Erythroblast (primary cell): ENCODE results near the gene TUBB2A.
A peak's percentile ranks its signal among the peaks of the same experiment; 100 is the strongest.
"Not testable (repeated sequence)": the region's sequence is repeated elsewhere in the genome, so short reads cannot be mapped to it uniquely, and the experiment has no call there.

Experiments used
- DNase-seq, 2 experiments: peaks; one replicate each; lab custom pipeline; 2025; lab: John Stamatoyannopoulos, UW
- GATA1 ChIP-seq: IDR thresholded peaks from 2 replicates; pipeline ENCODE4 v1.6.1; 2011; ENCODE audit warnings: low read depth, mild to moderate bottlenecking, control low read depth, low read length, moderate library complexity
- POLR2A ChIP-seq: IDR thresholded peaks from 2 replicates; pipeline ENCODE4 v1.6.1; 2011; ENCODE audit warnings: mild to moderate bottlenecking, low read length

TUBB2A gene

GRCh38 chr6:3157131-3157933, at the start of gene TUBB2A:
TUBB2A (minus strand) TSS chr6:3157544; CDS start chr6:3157463, 81 bp downstream.
- TF ChIP-seq GATA1 (no peak), POLR2A (peak; percentile 88)

GRCh38 chr6:3206339-3207015, 49.1 kb upstream of the TUBB2A start:
- no peak for TF ChIP-seq POLR2A
- no peak for TF ChIP-seq GATA1
- no peak for DNase-seq

More at GRCh38 chr6:3157131-3157933, at the start of gene TUBB2A:
- peak; percentile 93 to 98 for DNase-seq

GRCh38 chr6:3205913-3206312, 48.6 kb upstream of the TUBB2A start:
- TF ChIP-seq POLR2A: no peak
- TF ChIP-seq GATA1: no peak
- DNase-seq: no peak

GRCh38 chr6:3204921-3205320, 47.6 kb upstream of the TUBB2A start:
- DNase-seq: no peak
- TF ChIP-seq GATA1 (no peak), POLR2A (no peak)

GRCh38 chr6:3202999-3203696, 45.8 kb upstream of the TUBB2A start:
- TF ChIP-seq POLR2A (peak; percentile 19), GATA1 (no peak)
- peak in 1 of 2 experiments; percentile 59 for DNase-seq

- TF ChIP-seq POLR2A (no peak), GATA1 (no peak)
- DNase-seq: no peak
These were observed 44.0 kb upstream of the TUBB2A start for GRCh38 chr6:3201388-3201787.

- DNase-seq: no peak
- TF ChIP-seq POLR2A (no peak), GATA1 (no peak)
These were observed 43.3 kb upstream of the TUBB2A start for GRCh38 chr6:3200682-3201081.

GRCh38 chr6:3199382-3199781, 42.0 kb upstream of the TUBB2A start:
- TF ChIP-seq GATA1: no peak
- TF ChIP-seq POLR2A: no peak

GRCh38 chr6:3197734-3198133, 40.4 kb upstream of the TUBB2A start:
- DNase-seq: not testable (repeated sequence)

More at GRCh38 chr6:3199382-3199781, 42.0 kb upstream of the TUBB2A start:
- DNase-seq: no peak

- peak; percentile 32 to 64 for DNase-seq
- no peak for TF ChIP-seq POLR2A
- TF ChIP-seq GATA1: no peak
These were observed 39.4 kb upstream of the TUBB2A start for GRCh38 chr6:3196770-3197169.

GRCh38 chr6:3195695-3196497, 38.6 kb upstream of the TUBB2A start:
- TF ChIP-seq GATA1: no peak
- DNase-seq: peak; percentile 28 to 32

- no peak for TF ChIP-seq GATA1
- TF ChIP-seq POLR2A: no peak
These were observed 38.0 kb upstream of the TUBB2A start for GRCh38 chr6:3195420-3195694.

GRCh38 chr6:3194535-3195419, 37.4 kb upstream of the TUBB2A start:
- TF ChIP-seq GATA1 (no peak), POLR2A (no peak)
- DNase-seq: no peak

More at GRCh38 chr6:3195420-3195694, 38.0 kb upstream of the TUBB2A start:
- DNase-seq: no peak
